Activated naive CD4-positive, alpha-beta T cell treated with anti-CD3 and anti-CD28 coated beads, Interleukin-2, amount 50 U/mL, for 72 hours (primary cell): ENCODE data around the gene FNBP1L. TPM values are rescaled to one million over a fixed set of nuclear protein-coding genes. Genes with fewer than 3 reads are reported as not detected.
"Not testable (repeated sequence)": the region's sequence is repeated elsewhere in the genome, so short reads cannot be mapped to it uniquely, and the experiment has no call there.

Experiments used
- ATAC-seq, 2 donors: fragments of 150-1000 bp; cut with Tn5 transposase; 2 replicates each; pipeline ENCODE4 v1.10.0; 2021; ENCODE audit warnings: mild to moderate bottlenecking in 2 of 2, moderate library complexity in 2 of 2
- DNase-seq, 2 donors: peaks; one replicate each; pipeline ENCODE4 v3.0.0; 2021 to 2022; ENCODE audit warnings: low spot score in 2 of 2
- H3K27ac Mint-ChIP-seq, 2 donors: one replicate each; pipeline ENCODE4 v1.8.0; 2022; ENCODE audit warnings: mild to moderate bottlenecking in 2 of 2, mixed read lengths in 2 of 2
- H3K36me3 Mint-ChIP-seq, 2 donors: one replicate each; pipeline ENCODE4 v1.8.0; 2022; ENCODE audit warnings: mixed read lengths in 2 of 2
- H3K9me3 Mint-ChIP-seq, 2 donors: one replicate each; pipeline ENCODE4 v1.8.0; 2022; ENCODE audit warnings: mixed read lengths in 2 of 2
- total RNA-seq, 2 donors: library from RNA; stranded (reverse); gene quantifications; one replicate each; pipeline ENCODE4 v1.2.3, GENCODE V29; 2022

FNBP1L gene
- total RNA-seq, 2 donors from 2014 or later = 0.36 to 0.86 TPM

GRCh38 chr1:93581917-93582850 lies 134.3 kb downstream of the FNBP1L start:
- H3K36me3 Mint-ChIP-seq = no peaks in the 10 kb centered on the region
- ATAC-seq = no peak
- H3K27ac Mint-ChIP-seq = no peak overlapping the region

GRCh38 chr1:93584261-93585003 lies 136.5 kb downstream of the FNBP1L start:
- ATAC-seq = no peak
- DNase-seq = no peak
- Mint-ChIP-seq H3K9me3 (no peaks in the 10 kb centered on the region), H3K36me3 (no peaks in the 10 kb centered on the region), H3K27ac (no peak overlapping the region)

More at GRCh38 chr1:93581917-93582850, 134.3 kb downstream of the FNBP1L start:
- DNase-seq = no peak
- H3K9me3 Mint-ChIP-seq = no peaks in the 10 kb centered on the region

GRCh38 chr1:93585059-93585966 lies 137.4 kb downstream of the FNBP1L start:
- ATAC-seq (no peak), DNase-seq (no peak)
- Mint-ChIP-seq H3K36me3 (no peaks in the 10 kb centered on the region), H3K27ac (no peak overlapping the region), H3K9me3 (no peaks in the 10 kb centered on the region)

GRCh38 chr1:93587354-93587753 lies 139.4 kb downstream of the FNBP1L start:
- DNase-seq = no peak
- no peak for ATAC-seq
- H3K9me3 Mint-ChIP-seq = no peaks in the 10 kb centered on the region
- no peaks in the 10 kb centered on the region for H3K36me3 Mint-ChIP-seq
- H3K27ac Mint-ChIP-seq = no peak overlapping the region

- peak overlapping the region in 1 of 2 donors; percentile 69 for H3K27ac Mint-ChIP-seq
- ATAC-seq (peak; percentile 34 to 36), DNase-seq (no peak)
- no peaks in the 10 kb centered on the region for H3K36me3 Mint-ChIP-seq
- no peaks in the 10 kb centered on the region for H3K9me3 Mint-ChIP-seq
Measured at GRCh38 chr1:93588206-93588605, 140.3 kb downstream of the FNBP1L start.

GRCh38 chr1:93588955-93589354 lies 141.0 kb downstream of the FNBP1L start:
- DNase-seq (no peak), ATAC-seq (no peak)
- Mint-ChIP-seq H3K27ac (no peak overlapping the region), H3K36me3 (no peaks in the 10 kb centered on the region), H3K9me3 (no peaks in the 10 kb centered on the region)

DNA sequence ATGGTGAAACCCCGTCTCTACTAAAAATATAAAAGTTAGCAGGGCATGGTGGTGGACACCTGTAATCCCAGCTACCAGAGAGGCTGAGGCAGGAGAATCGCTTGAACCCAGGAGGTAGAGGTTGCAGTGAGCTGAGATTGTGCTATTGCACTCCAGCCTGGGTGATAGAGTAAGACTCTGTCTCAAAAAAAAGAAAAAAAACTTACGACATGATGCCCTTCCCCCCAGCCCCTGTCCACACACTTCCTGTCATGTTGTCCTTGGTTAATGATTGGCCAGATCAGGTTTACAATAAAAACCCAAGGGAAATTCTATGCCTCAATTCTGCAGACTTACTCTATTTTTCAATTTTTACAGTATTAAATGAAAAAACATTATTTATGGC lies 143.4 kb downstream of the FNBP1L start:
- not testable (repeated sequence) for ATAC-seq, H3K27ac Mint-ChIP-seq, H3K9me3 Mint-ChIP-seq, H3K36me3 Mint-ChIP-seq, DNase-seq

DNA sequence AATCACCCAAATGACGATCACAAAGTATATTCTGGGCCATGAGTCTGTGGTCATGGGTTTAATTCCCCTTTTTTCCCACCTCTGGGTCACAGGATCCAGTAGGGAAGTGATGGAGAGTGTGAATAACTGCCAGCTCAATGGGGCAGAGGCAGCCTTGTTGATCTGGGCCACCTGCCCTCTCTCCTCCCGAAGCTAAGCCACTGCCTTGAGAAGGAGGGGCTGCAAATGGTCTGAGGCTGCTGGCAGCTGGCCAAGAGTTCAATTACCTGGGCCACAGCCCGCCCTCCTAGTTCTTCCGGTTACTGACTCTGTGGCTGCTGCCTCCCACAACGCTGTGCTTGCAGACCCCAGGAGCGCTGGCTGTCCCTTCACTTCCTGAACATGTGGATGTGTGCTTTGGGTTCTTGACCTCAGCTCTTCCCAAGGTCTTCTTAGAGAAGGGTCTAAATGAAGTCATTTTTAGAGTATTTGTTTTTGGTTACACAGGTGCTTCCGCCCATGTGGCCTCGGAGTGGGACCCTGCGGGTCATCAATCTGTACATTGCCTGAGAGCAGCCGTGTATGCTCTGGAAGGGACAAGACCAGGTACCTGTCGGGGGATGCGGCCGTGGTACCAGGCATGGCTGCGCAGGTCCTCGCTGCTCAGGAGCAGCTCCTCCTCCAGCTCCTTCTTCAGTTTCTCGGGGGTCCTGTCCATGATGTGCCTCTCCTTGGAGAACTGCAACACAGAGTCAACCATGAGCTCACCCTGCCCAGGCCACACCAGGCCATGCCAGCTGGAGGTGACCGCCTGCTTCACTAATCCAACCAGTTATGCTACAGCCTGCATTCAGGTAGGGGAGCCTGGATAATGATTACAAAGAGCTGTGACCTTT lies 144.0 kb downstream of the FNBP1L start:
- no peaks in the 10 kb centered on the region for H3K9me3 Mint-ChIP-seq
- peak in 1 of 2 donors; percentile 20 for ATAC-seq
- H3K36me3 Mint-ChIP-seq = no peaks in the 10 kb centered on the region
- no peak overlapping the region for H3K27ac Mint-ChIP-seq
- DNase-seq = no peak

DNA sequence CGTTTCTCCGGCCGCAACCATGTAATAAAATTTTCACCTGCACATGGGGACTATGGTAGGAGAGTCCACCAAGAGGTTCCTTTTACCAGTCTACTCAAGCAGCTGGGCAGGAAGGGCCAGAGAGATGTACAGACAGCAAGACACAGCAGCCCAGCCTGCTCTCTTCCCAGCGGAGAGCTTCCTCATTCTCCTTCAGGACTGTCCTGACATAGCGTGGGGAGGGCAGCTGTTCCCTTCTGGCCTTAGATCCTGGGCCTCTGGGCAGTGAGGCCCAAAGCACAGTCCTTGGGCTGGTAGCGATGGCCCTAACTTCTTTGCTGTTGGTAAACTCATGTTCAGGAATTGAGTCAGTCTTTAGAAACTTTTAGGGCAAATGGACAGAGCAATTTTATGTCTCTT lies 144.6 kb downstream of the FNBP1L start:
- DNase-seq (no peak), ATAC-seq (no peak)
- no peaks in the 10 kb centered on the region for H3K9me3 Mint-ChIP-seq
- no peaks in the 10 kb centered on the region for H3K36me3 Mint-ChIP-seq
- H3K27ac Mint-ChIP-seq = no peak overlapping the region

DNA sequence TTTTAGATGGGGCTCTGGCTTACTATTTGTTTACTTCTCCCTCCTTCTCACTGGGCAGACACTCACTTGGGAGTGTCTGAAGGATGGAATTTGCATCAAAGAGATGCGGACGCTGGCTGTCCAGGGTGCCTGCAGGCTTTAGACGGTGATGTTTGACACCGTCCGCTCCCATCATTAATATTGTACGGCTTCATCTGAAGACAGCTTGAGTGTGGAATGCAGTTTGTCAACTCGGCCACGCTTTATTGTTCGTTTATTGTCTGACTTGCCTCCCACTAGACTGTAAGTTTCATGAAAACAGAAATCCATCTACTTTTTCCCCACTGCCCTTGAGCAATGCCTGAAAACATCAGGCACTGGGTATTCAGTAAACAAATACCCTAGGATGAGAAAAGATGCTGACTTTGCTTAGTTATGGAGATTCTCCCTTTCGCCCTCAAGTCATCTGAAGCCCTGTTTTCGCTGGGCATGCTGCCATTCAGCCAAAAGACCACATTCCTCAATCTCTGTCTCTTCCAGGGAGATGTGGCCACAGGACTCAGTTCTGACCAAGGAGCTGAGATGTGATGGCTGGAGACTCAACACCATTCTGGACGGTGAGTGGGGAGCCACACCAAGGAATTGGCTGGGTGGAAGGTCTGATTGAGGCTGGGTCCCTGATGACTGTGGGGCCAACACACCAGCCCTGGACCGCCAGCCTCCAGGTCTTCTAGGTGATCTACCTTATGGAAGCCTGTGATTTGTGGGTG lies 146.1 kb downstream of the FNBP1L start:
- ATAC-seq (no peak), DNase-seq (no peak)
- Mint-ChIP-seq H3K36me3 (no peaks in the 10 kb centered on the region), H3K9me3 (no peaks in the 10 kb centered on the region), H3K27ac (no peak overlapping the region)

DNA sequence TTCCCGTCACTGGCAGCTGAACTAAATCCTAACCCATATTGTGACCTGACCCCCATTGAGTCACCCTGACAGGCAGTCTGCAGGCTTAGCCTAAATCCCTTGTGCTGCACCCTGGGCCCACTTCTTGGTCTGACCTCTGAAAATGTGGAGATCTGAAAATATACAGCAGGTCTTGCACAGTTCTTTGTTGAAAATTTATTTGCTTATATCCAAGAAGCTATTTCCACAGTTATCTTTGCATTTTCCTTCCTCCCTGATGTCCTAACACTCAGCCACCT lies 146.6 kb downstream of the FNBP1L start:
- H3K27ac Mint-ChIP-seq = no peak overlapping the region
- H3K9me3 Mint-ChIP-seq = no peaks in the 10 kb centered on the region
- ATAC-seq = no peak
- H3K36me3 Mint-ChIP-seq = no peaks in the 10 kb centered on the region
- DNase-seq = no peak

DNA sequence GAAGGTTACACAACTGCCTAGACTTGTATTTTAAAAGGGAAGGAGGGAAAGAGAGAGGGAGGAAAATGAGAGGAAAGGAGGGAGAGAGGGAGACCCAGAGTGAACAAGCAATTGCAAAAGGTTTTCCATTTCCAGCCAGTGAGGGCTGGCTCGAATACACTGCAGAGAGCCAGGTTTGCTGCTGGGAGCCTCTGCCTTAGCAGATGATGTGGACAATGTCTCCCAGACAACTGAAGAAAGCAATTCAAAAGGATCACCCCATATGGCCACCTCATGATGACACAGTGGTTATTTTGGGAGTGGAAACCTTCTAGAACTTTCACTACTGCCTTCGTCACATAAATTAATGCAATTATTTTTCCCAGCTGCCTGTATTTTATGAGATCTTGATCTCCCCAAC lies 147.3 kb downstream of the FNBP1L start:
- no peaks in the 10 kb centered on the region for H3K9me3 Mint-ChIP-seq
- no peak overlapping the region for H3K27ac Mint-ChIP-seq
- no peaks in the 10 kb centered on the region for H3K36me3 Mint-ChIP-seq
- DNase-seq (no peak), ATAC-seq (no peak)

GRCh38 chr1:93595743-93596142 lies 147.8 kb downstream of the FNBP1L start:
- DNase-seq (no peak), ATAC-seq (no peak)
- H3K9me3 Mint-ChIP-seq = no peaks in the 10 kb centered on the region
- H3K27ac Mint-ChIP-seq = no peak overlapping the region
- no peaks in the 10 kb centered on the region for H3K36me3 Mint-ChIP-seq

DNA sequence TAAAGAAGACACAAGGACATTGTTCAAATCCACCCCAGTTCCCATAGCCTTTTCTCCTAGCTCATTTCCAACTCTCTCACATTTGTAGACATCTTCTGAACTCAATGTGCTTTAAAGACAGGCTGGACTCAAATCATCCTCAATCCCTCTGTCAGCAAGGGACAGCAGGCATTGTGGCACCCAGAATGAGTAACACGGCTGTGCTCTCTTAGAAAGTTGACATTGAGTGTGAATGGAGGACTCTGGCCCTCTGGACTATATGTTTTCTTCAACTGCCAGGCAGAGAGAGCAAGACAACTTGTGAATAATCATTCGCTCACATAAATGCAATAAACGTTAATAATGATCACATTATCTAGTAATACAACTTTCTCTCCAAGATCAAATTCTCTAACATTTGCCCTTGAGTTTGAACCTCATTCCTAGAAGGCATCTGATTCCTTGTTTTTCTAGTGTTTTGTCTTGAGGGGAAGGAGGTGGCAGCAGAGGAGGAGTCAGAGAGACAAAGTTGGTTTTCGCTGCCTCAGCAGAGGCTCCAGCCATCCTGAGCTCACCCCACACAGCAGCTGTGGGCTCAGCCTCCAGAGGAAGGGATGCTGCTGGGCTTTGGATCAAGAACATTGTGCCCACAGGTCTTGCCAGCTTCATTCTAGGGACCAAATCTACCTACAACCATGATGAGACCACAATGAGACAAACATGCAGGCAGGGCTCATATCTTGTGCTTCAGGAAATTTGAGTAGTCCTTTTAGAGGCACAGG lies 148.6 kb downstream of the FNBP1L start:
- H3K9me3 Mint-ChIP-seq = no peaks in the 10 kb centered on the region
- ATAC-seq (no peak), DNase-seq (no peak)
- no peak overlapping the region for H3K27ac Mint-ChIP-seq
- no peaks in the 10 kb centered on the region for H3K36me3 Mint-ChIP-seq

DNA sequence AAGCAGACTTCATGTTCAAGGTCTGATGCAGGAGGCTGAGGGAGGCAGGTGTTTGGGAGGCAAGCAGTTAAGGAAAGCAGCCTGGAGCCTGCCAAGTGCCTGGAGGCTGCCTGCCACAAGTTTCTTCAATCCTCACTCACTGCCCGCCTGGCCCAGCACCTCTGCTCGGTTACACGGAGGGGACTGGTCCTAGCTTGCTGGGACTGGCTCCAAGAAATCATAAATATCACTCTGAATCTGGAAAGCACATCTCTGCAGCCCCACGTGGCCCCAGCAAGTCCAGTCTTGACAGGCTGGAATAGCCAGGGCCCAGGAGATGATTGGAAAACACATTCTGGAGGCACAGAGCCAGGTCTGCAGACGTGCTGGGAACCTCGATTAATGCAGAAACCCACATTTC lies 149.8 kb downstream of the FNBP1L start:
- no peak for ATAC-seq
- H3K27ac Mint-ChIP-seq = no peak overlapping the region
- H3K9me3 Mint-ChIP-seq = no peaks in the 10 kb centered on the region
- H3K36me3 Mint-ChIP-seq = no peaks in the 10 kb centered on the region
- no peak for DNase-seq
